GOT3 (cell line): Measurements from ENCODE around the gene MCRIP2.

Source experiments
- DNase-seq: peaks from one replicate; lab custom pipeline; 2025; ENCODE audit warnings: mixed read lengths; lab: John Stamatoyannopoulos, UW

The MCRIP2 gene

DNA sequence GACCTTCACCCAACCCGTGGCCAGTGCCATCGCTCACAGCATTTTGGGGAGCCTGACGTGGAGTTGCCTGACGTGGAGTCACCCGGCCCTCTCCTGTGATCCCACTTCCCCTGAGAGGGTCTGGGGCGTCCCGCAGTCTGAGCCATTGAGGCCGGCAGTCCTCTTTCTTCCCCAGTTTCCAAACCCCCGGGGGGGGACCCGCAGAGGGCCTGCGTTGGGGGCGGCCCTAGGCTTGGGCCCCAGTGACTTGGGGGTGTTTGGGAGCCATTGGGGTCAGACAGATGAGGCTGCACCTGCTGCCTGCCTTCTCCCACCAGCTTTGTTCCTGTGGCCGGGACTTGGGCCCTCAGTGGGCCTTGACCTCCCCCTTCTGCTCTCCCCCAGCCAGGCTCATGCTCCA, 28.0 kb downstream of the MCRIP2 start:
- no peak for DNase-seq

DNA sequence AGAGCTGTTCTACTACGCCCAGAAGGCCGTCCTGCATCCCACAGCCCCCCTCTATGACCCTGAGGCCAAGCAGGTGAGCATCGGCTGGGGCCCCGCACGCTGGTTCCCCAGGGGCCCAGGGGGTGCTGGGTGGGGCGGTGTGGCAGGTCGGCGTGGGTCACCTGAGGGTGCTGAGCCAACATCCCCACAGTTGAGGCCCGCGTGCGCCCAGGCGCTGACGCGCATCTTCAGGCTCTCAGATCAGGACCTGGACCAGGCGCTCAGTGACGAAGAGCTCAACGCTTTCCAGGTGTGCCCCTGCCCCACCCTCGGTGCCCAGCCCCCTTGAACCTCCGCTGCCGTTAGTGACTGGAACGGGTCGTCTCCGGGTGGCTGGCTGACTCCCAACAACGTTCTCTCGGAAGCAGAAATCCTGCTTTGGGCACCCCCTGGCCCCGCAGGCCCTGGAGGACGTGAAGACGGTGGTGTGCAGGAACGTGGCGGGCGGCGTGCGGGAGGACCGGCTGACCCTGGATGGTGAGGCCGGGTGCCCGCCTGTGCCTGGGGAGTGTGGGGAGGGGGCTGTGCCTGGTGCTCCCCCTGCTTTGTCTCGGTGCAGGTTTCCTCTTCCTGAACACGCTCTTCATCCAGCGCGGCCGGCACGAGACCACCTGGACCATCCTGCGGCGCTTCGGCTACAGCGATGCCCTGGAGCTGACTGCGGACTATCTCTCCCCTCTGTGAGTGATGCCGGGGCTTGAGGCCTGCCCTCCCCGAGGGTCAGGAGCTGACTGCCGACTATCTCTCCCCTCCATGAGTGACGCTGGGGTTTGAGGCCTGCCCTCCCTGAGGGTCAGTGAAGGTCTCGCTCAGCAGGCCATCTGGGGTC, 29.1 kb downstream of the MCRIP2 start:
- DNase-seq = no peak

DNA sequence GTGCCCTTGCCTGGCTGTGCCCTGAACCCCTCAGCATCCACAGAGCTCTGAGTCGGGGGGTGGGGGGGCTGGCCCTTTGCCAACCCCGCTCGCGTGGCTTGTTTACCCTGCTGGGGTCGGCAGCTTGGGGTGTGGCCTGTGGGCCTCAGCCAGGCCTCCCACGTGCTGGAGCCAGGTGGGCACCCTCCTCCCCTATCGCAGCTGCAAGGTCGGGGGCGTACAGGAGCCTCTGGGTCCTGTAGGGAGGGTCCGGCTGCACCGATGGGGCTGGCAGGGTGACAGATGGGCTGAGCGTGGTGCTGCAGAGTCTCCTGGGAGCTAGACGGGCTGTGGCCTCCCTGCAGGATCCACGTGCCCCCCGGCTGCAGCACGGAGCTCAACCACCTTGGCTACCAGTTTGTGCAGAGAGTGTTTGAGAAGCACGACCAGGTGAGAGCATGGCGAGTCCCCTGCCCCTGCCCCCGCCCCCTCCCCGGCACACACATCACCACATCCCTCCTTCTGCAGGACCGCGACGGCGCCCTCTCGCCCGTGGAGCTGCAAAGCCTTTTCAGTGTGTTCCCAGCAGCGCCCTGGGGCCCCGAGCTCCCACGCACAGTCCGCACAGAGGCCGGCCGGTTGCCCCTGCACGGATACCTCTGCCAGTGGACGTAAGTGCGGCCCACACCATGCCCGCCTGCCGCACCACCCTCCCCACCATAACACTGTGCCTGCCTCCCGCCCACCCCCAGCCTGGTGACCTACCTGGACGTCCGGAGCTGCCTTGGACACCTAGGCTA, 29.9 kb downstream of the MCRIP2 start:
- no peak for DNase-seq

DNA sequence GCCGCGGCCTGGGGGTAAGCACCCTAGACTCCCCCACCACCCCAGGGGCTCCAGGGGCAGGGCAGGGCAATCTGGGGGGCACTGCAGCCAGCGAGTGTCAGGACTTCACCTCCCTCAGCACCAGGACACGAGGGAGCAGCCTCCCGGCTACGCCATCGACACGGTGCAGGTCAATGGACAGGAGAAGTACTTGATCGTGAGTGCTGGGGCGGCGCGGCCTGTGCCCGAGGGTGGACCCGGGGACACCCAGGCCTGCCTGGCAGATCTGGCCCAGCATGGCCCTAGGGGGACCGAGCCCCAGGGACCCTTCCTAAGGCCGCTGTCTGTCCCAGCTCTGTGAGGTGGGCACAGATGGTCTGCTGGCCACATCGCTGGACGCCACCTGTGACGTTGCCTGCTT, 30.7 kb downstream of the MCRIP2 start:
- no peak for DNase-seq

DNA sequence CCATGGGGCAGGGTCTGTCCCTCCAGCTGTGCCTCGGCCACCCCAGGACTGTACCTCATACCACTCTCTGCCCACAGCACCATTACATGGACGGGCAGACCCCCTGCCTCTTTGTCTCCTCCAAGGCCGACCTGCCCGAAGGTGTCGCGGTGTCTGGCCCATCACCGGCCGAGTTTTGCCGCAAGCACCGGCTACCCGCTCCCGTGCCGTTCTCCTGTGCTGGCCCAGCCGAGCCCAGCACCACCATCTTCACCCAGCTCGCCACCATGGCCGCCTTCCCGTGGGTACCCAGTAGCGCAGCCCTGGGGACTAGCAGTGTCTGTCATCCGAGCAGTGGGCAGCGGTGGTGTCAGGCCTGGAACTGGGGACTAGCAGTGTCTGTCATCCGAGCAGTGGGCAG, 31.2 kb downstream of the MCRIP2 start:
- DNase-seq = no peak

DNA sequence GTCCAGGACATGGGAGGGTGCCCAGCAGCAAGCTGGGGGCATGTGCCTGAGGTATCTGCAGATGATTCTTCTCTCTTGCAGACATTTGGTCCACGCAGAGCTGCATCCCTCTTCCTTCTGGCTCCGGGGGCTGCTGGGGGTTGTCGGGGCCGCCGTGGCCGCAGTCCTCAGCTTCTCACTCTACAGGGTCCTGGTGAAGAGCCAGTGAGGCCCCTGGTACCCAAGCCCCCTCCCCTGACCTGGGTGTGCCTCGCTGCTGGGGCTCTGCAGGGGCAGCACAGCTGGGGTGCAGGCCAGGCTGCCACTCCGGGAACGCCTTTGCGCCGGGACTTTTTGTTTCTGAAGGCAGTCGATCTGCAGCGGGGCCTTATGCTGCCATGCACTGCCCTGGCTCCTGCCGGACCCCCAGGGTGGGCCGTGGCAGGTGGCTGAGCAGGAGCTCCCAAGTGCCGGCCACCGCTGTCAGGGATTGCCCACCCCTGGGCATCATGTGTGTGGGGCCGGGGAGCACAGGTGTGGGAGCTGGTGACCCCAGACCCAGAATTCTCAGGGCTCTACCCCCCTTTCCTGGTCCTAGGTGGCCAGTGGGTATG, 31.9 kb downstream of the MCRIP2 start:
- DNase-seq = no peak

DNA sequence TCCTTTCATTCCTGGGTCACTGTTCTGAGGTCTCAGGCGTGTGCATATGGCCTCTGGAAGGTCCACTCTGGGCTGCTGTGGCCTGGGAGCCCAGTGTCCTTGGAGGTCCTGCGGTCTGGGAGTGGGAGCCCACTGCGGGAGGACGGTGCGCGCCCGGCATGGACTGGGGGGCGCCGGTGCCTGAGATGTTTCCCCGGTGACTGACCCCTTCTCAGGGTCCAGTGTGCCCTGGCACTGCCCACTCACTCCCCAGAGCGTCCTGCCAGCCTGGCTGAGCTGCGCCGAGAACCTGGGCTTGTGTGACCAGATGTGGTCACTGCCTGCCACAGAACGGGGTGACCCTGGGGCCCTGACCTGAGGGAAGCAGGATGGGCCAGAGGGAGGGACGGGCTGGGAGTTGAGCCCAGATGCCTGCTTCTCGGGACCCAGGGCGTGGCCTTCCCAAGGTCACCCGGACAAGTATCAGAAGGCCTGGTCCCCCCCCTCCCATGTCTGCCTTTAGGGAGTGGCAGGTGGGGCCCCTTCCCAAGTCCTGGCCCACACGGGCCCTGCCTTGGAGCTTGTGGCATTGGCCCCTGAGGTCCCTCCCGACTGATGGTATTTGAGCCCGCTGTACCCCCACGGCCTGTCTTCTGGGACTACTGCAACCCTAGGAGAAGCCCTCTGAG, 32.7 kb downstream of the MCRIP2 start:
- DNase-seq = no peak

DNA sequence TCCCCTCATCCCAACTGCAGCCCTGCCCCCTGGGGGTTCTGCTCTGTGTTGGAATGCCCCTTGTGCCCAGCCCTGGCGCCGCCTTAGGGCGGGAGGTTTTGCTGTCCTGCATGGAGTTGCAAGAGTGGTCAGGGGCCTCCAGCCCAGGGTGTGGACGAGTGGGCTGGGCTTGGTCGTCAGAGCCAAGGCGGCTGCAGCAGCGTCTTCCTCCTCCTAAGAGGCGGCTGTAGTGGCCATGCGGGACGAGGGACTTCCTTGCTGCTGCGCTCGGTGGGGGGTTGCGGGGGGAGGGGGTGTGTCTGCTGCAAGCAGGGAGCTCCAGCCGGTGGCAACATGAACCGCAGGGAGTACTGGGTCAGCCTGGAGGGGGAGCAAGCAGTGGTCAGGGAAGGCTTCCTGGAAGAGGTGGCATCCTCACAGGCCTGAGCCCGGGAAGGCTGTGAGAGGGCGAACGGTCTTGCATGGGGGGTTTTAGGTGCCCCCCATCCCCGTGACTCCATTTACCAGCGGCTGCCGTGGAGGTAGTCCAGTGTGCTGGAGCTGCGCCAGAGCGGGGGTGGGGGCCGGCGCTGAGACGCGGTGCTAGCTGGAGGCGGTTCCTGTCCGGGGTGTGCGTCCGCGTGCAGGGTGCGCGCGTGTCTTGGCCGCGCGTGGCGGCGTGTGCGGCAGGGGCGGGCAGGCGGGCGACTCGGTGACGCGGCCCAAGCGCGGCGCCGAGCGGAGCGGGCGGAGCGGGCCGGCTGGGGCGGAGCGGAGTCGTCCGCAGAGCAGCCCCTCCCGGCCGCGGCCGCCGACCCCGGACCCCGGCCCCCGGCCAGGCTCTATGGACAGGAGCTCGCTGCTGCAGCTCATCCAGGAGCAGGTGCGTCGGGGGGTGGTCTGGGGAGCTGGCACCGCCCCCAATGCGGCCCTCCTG, 33.6 kb downstream of the MCRIP2 start, which contains the start of gene RHBDL1:
RHBDL1 (plus strand) TSS at position 704 of the 916 bp plus-strand sequence; CDS start at position 824, 120 bp downstream.
- DNase-seq = no peak

DNA sequence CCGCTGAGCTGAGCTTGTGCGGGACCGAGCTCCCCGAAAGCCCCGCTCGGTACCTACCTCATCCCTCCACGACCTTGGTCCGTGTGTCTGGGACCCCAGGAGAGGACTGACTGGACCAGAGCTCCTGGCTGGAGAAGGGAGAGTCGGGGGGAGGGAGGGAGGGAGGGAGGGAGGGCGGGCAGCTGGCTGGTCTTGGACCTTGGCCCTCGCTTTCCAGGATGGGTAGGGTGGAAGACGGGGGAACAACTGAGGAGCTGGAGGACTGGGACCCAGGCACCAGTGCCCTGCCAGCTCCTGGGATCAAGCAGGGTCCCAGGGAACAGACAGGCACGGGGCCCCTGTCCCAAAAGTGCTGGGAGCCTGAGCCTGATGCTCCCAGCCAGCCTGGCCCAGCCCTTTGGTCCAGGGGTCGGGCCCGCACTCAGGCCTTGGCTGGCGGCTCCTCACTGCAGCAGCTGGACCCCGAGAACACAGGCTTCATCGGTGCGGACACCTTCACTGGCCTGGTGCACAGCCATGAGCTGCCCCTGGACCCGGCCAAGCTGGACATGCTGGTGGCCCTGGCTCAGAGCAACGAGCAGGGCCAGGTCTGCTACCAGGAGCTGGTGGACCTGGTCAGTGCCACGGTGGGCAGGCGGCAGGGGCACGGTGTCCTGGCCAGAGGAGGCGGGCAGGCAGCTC, 34.4 kb downstream of the MCRIP2 start:
- DNase-seq = no peak

DNA sequence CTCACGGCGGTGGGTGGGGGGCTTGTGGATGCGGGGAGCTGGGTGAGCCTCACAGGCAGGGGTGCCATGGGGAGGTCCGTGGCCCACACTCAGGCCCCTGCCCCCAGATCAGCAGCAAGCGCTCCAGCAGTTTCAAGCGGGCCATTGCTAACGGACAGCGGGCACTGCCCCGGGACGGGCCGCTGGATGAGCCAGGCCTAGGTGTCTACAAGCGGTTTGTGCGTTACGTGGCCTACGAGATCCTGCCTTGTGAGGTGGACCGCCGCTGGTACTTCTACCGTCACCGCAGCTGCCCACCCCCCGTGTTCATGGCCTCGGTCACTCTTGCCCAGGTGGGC, 34.9 kb downstream of the MCRIP2 start:
- no peak for DNase-seq

DNA sequence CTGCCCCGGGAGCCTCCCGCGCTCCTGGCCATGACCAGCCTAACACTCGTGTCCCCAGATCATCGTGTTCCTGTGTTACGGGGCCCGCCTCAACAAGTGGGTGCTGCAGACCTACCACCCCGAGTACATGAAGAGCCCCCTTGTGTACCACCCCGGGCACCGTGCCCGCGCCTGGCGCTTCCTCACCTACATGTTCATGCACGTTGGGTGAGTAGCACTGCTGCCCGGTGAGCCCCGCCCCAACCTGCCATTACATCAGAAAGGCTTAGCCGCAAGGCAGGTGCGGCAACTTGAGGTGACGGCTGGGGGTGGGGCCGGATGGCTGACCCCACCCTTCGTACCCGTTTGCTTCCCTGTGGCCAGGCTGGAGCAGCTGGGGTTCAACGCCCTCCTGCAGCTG, 35.3 kb downstream of the MCRIP2 start:
- DNase-seq = no peak

DNA sequence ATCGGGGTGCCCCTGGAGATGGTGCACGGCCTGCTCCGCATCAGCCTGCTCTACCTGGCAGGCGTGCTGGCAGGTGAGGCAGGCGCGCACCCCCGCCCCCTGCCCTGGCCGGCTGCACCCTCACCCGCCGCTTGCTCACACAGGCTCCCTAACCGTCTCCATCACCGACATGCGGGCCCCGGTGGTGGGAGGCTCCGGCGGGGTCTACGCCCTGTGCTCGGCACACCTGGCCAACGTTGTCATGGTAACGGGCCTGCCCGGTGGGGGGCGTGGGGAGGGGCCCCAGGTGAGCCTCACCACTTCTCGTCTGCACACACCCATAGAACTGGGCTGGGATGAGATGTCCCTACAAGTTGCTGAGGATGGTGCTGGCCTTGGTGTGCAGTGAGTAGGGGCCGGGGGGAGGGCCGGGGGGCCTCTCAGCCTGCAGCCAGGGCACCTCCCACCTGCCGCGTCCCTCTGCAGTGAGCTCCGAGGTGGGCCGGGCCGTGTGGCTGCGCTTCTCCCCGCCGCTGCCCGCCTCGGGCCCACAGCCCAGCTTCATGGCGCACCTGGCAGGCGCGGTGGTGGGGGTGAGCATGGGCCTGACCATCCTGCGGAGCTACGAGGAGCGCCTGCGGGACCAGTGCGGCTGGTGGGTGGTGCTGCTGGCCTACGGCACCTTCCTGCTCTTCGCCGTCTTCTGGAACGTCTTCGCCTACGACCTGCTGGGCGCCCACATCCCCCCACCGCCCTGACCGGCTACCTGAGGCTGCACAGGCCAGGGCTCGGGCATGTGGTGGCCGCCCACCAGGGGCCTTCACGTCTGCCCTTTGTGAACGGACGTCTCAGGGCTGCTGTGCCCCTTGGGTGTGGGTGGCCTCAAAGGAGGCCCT, 35.9 kb downstream of the MCRIP2 start:
- DNase-seq = no peak

DNA sequence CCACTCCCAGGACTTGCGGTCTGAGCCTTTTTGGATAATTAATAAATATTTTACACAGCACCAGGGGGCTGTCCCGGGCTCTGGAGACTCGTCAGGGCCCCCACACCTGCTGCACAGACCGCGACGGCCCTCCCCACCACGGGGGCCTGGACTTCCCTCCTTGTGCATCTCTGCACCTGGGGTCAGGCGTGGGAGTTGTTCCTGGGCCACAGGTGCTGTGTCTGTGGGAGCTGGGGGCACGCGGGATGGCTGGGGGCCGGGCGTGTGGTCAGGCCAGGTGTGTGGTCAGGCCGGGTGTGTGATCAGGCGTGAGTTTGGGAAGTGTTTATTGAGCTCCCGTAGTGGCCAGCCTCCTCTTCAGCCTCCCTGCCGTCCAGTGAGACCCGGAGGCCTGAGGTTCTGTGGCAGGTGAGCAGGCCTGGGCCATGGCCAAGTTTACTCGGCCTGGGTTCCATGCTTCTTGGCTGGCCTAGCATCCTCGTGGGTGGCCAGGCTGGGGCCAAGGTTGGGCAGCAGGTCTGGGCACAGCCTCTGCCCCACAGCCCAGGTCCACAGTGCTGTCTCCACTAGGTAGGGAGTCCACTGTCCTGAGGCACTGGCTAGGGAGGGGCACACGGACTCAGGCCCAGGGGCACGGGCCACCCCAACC, 36.7 kb downstream of the MCRIP2 start:
- no peak for DNase-seq

DNA sequence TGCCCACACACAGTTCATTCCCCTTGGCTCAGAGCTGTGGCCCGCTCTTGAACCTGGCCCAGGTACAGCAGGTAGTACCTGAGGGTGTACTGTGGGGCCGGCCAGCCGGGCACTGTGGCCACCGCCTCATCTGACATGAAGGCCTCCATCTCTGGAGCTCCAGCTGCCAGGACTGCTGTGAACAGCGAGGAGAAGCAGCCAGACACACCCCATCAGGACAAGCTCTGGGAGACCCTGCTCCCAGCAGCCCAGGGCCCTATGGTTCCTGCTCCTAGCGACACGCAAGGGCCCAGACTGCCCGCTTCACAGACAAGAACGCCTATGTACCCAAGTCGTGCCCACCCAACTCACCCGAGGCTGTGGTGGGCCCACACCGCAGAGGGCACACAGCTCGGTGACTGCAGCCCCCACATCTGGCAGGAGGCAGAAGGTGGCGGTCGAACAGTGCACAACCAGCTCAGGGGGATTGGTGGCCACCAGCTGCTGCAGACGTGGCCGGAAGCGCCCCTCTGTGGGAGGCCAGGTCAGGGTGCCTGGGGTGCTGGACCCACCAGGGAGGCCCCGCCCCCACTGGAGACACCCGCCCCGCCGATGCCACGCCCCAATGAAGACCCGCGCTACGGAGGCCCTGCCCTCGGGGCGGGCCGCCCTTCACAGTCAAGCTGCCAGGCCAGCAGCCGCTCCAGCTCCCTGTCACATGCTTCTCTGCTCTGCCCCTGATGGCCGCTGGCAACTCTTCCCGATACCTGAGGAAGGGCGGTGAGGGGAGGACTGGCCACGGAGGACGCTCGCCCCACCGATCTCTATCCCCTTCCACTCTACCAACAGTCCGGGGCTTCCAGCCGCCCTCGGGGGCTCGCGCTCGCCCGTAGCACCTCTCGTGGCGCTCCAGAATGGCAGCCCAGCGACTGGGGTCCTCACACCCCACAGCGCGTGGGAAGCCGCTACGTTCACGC, 37.5 kb downstream of the MCRIP2 start:
- peak; percentile 63 for DNase-seq

DNA sequence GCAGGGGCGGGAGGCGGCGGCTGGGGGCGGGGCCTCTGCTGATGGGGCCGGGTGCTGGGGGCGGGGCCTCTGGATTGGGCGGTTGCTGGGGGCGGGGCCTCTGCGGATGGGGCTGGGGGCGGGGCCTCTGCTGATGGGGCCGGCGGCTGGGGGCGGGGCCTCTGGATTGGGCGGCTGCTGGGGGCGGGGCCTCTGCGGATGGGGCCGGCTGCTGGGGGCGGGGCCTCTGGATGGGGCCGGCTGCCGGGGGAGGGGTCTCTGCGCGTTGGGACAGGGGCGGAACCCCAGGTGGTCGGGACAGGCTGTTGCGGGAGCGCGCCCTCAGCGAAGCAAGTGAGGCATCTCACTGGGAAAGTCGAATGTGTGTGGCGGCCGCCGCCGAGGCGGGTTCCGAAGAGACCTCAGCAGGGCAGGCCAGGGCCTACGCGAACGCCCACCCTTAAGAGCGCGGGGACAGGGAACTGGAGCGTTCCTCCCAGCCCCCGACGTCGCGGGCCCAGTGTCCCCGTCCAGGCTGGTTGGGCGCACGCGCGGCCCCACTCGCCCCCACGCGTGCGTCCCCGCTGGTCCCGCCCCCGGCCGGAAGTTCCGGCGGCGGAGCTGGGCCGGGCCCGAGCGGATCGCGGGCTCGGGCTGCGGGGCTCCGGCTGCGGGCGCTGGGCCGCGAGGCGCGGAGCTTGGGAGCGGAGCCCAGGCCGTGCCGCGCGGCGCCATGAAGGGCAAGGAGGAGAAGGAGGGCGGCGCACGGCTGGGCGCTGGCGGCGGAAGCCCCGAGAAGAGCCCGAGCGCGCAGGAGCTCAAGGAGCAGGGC, 38.4 kb downstream of the MCRIP2 start, which contains the start of gene STUB1:
STUB1 (plus strand) TSS at position 597 of the 811 bp plus-strand sequence; CDS start at position 713, 116 bp downstream.
- peak; percentile 63 for DNase-seq

DNA sequence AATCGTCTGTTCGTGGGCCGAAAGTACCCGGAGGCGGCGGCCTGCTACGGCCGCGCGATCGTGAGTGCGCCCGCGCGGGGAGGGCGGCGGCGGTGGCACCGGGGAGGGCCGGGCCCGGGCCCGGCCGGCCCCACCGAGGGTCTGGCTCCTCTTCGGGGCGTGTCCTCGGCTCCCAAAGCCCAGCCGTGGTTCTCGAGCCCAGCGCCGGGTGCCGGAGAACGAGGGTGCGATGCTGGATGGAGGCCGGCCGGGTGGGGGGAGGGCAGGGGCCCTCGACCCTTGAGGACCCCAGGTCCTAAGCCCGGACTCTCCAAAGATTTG, 39.0 kb downstream of the MCRIP2 start:
- DNase-seq = no peak
